WERI-Rb-1 (cell line): ENCODE results near the gene RNF208.
"Not testable (repeated sequence)": the region's sequence is repeated elsewhere in the genome, so short reads cannot be mapped to it uniquely, and the experiment has no call there.

Source experiments
- DNase-seq: peaks from one replicate; pipeline ENCODE4 v3.0.0-alpha.2; 2020
- H3K27ac ChIP-seq: fragments of 250-450 bp; sonication (Bioruptor Pico); 2 replicates; pipeline ENCODE4 v1.5.1; 2020; ENCODE audit warnings: mild to moderate bottlenecking, moderate library complexity
- H3K27me3 ChIP-seq: fragments of 250-450 bp; sonication (Bioruptor Pico); 2 replicates; pipeline ENCODE4 v1.5.1; 2021; ENCODE audit warnings: mild to moderate bottlenecking, low read depth, moderate library complexity; ENCODE audit not compliant: insufficient read depth, severe bottlenecking
- H3K36me3 ChIP-seq: fragments of 250-450 bp; sonication (Bioruptor Pico); 2 replicates; pipeline ENCODE4 v1.5.1; 2020; ENCODE audit warnings: mild to moderate bottlenecking, moderate library complexity
- H3K4me3 ChIP-seq: 2 replicates; pipeline ENCODE4 v1.5.1; 2011; ENCODE audit warnings: low read depth, mild to moderate bottlenecking, control low read depth, low read length
- H3K9me3 ChIP-seq: fragments of 250-450 bp; sonication (Bioruptor Pico); 2 replicates; pipeline ENCODE4 v1.5.1; 2021; ENCODE audit warnings: mild to moderate bottlenecking, moderate library complexity; ENCODE audit not compliant: severe bottlenecking
- CTCF ChIP-seq: IDR thresholded peaks from 2 replicates; pipeline ENCODE4 v1.5.1; 2011; ENCODE audit warnings: low read depth, mild to moderate bottlenecking, control low read depth, inconsistent platforms, low read length

Gene RNF208

GRCh38 chr9:137243626-137244485 lies 21.8 kb upstream of the RNF208 start:
- H3K4me3 ChIP-seq: peak overlapping the region; percentile 79
- H3K9me3 ChIP-seq: no peaks in the 10 kb centered on the region
- H3K27ac ChIP-seq: peak overlapping the region; percentile 58
- peak; percentile 30 for DNase-seq
- H3K36me3 ChIP-seq: peaks cover 23% of the 10 kb centered on the region
- H3K27me3 ChIP-seq: no peaks in the 10 kb centered on the region
- TF ChIP-seq CTCF: no peak

- H3K36me3 ChIP-seq: peaks cover 23% of the 10 kb centered on the region
These were observed 21.2 kb upstream of the RNF208 start for GRCh38 chr9:137243266-137243625.

GRCh38 chr9:137242269-137243203 lies 20.5 kb upstream of the RNF208 start:
- Histone ChIP-seq H3K9me3 (no peaks in the 10 kb centered on the region), H3K27ac (peak overlapping the region; percentile 90), H3K36me3 (peaks cover 23% of the 10 kb centered on the region), H3K27me3 (no peaks in the 10 kb centered on the region), H3K4me3 (peak overlapping the region; percentile 79)
- DNase-seq: no peak
- TF ChIP-seq CTCF: no peak

More at GRCh38 chr9:137243266-137243625, 21.2 kb upstream of the RNF208 start:
- H3K27me3 ChIP-seq, H3K27ac ChIP-seq, H3K9me3 ChIP-seq, DNase-seq: not testable (repeated sequence)
- peak overlapping the region; percentile 79 for H3K4me3 ChIP-seq

GRCh38 chr9:137241490-137242268 lies 19.6 kb upstream of the RNF208 start:
- TF ChIP-seq CTCF: no peak
- Histone ChIP-seq H3K36me3 (peaks cover 23% of the 10 kb centered on the region), H3K27me3 (no peaks in the 10 kb centered on the region), H3K4me3 (peak overlapping the region; percentile 79), H3K9me3 (no peaks in the 10 kb centered on the region), H3K27ac (peak overlapping the region; percentile 90)
- DNase-seq: peak; percentile 91

GRCh38 chr9:137240841-137241489 lies 18.9 kb upstream of the RNF208 start, which contains the start of gene TUBB4B:
TSS of gene TUBB4B (plus strand) at chr9:137241287. CDS start at chr9:137241361, 74 bp downstream.
- TF ChIP-seq CTCF: no peak
- peak; percentile 95 for DNase-seq
- peak within 1 kb of the TSS; percentile 95 for H3K27ac ChIP-seq
- H3K4me3 ChIP-seq: peak within 1 kb of the TSS; percentile 79
- no peaks in the 10 kb centered on the region for H3K9me3 ChIP-seq
- H3K36me3 ChIP-seq: peaks cover 23% of the 10 kb centered on the region
- H3K27me3 ChIP-seq: no peaks in the 10 kb centered on the region
